ENCODE measurements around the gene SLC24A3.

SLC24A3 gene

GRCh38 chr20:19725814-19726525 lies 513.5 kb downstream of the SLC24A3 start:
- no peaks in the 10 kb centered on the region for H3K36me3 ChIP-seq (ENCODE audit: insufficient read depth, low read length)
- no peak overlapping the region for H2AFZ ChIP-seq (ENCODE audit: low read depth, low read length)
- no peaks in the 10 kb centered on the region for H3K9me3 ChIP-seq (ENCODE audit: low read length)
- H3K27me3 ChIP-seq (ENCODE audit: insufficient read depth, low read length) = no peaks in the 10 kb centered on the region
- no peak overlapping the region for H3K4me3 ChIP-seq (ENCODE audit: low read length)
- H3K4me1 ChIP-seq (ENCODE audit: insufficient read depth, low read length) = peaks cover 4% of the 10 kb centered on the region

GRCh38 chr20:19727251-19727847 lies 514.9 kb downstream of the SLC24A3 start:
- Histone ChIP-seq H3K9me3 (ENCODE audit: low read length) (no peaks in the 10 kb centered on the region), H2AFZ (ENCODE audit: low read depth, low read length) (no peak overlapping the region), H3K27me3 (ENCODE audit: insufficient read depth, low read length) (no peaks in the 10 kb centered on the region), H3K4me1 (ENCODE audit: insufficient read depth, low read length) (peaks cover 4% of the 10 kb centered on the region), H3K36me3 (ENCODE audit: insufficient read depth, low read length) (no peaks in the 10 kb centered on the region), H3K4me3 (ENCODE audit: low read length) (no peak overlapping the region)

- Histone ChIP-seq H3K9me3 (ENCODE audit: low read length) (no peaks in the 10 kb centered on the region), H3K36me3 (ENCODE audit: insufficient read depth, low read length) (no peaks in the 10 kb centered on the region), H3K4me3 (ENCODE audit: low read length) (no peak overlapping the region), H2AFZ (ENCODE audit: low read depth, low read length) (no peak overlapping the region), H3K27me3 (ENCODE audit: insufficient read depth, low read length) (no peaks in the 10 kb centered on the region), H3K4me1 (ENCODE audit: insufficient read depth, low read length) (peaks cover 8% of the 10 kb centered on the region)
Measured at GRCh38 chr20:19729672-19730071, 517.2 kb downstream of the SLC24A3 start.

- H3K36me3 ChIP-seq (ENCODE audit: insufficient read depth, low read length) = no peaks in the 10 kb centered on the region
- H3K4me1 ChIP-seq (ENCODE audit: insufficient read depth, low read length) = peaks cover 14% of the 10 kb centered on the region
- no peaks in the 10 kb centered on the region for H3K9me3 ChIP-seq (ENCODE audit: low read length)
- H3K27me3 ChIP-seq (ENCODE audit: insufficient read depth, low read length) = no peaks in the 10 kb centered on the region
- no peak overlapping the region for H3K4me3 ChIP-seq (ENCODE audit: low read length)
- no peak overlapping the region for H2AFZ ChIP-seq (ENCODE audit: low read depth, low read length)
Measured at GRCh38 chr20:19730706-19731105, 518.3 kb downstream of the SLC24A3 start.

- Histone ChIP-seq H3K4me1 (ENCODE audit: insufficient read depth, low read length) (peaks cover 31% of the 10 kb centered on the region), H3K9me3 (ENCODE audit: low read length) (no peaks in the 10 kb centered on the region), H3K4me3 (ENCODE audit: low read length) (no peak overlapping the region), H3K36me3 (ENCODE audit: insufficient read depth, low read length) (no peaks in the 10 kb centered on the region), H3K27me3 (ENCODE audit: insufficient read depth, low read length) (no peaks in the 10 kb centered on the region), H2AFZ (ENCODE audit: low read depth, low read length) (no peak overlapping the region)
Measured at GRCh38 chr20:19734811-19735210, 522.4 kb downstream of the SLC24A3 start.

GRCh38 chr20:19735446-19735845 lies 523.0 kb downstream of the SLC24A3 start:
- H3K9me3 ChIP-seq (ENCODE audit: low read length) = no peaks in the 10 kb centered on the region
- no peak overlapping the region for H3K4me3 ChIP-seq (ENCODE audit: low read length)
- H3K4me1 ChIP-seq (ENCODE audit: insufficient read depth, low read length) = peaks cover 31% of the 10 kb centered on the region
- no peaks in the 10 kb centered on the region for H3K27me3 ChIP-seq (ENCODE audit: insufficient read depth, low read length)
- H2AFZ ChIP-seq (ENCODE audit: low read depth, low read length) = no peak overlapping the region
- no peaks in the 10 kb centered on the region for H3K36me3 ChIP-seq (ENCODE audit: insufficient read depth, low read length)

GRCh38 chr20:19737025-19737424 lies 524.6 kb downstream of the SLC24A3 start:
- Histone ChIP-seq H3K4me3 (ENCODE audit: low read length) (no peak overlapping the region), H3K9me3 (ENCODE audit: low read length) (no peaks in the 10 kb centered on the region), H3K36me3 (ENCODE audit: insufficient read depth, low read length) (no peaks in the 10 kb centered on the region), H3K4me1 (ENCODE audit: insufficient read depth, low read length) (peaks cover 31% of the 10 kb centered on the region), H3K27me3 (ENCODE audit: insufficient read depth, low read length) (no peaks in the 10 kb centered on the region), H2AFZ (ENCODE audit: low read depth, low read length) (peak overlapping the region; percentile 6)

GRCh38 chr20:19738951-19739350 lies 526.5 kb downstream of the SLC24A3 start:
- no peaks in the 10 kb centered on the region for H3K9me3 ChIP-seq (ENCODE audit: low read length)
- H3K27me3 ChIP-seq (ENCODE audit: insufficient read depth, low read length) = no peaks in the 10 kb centered on the region
- no peak overlapping the region for H2AFZ ChIP-seq (ENCODE audit: low read depth, low read length)
- no peak overlapping the region for H3K4me3 ChIP-seq (ENCODE audit: low read length)
- H3K36me3 ChIP-seq (ENCODE audit: insufficient read depth, low read length) = no peaks in the 10 kb centered on the region
- peaks cover 31% of the 10 kb centered on the region for H3K4me1 ChIP-seq (ENCODE audit: insufficient read depth, low read length)

- Histone ChIP-seq H3K9me3 (ENCODE audit: low read length) (no peaks in the 10 kb centered on the region), H3K4me3 (ENCODE audit: low read length) (no peak overlapping the region), H3K36me3 (ENCODE audit: insufficient read depth, low read length) (no peaks in the 10 kb centered on the region), H2AFZ (ENCODE audit: low read depth, low read length) (no peak overlapping the region), H3K27me3 (ENCODE audit: insufficient read depth, low read length) (no peaks in the 10 kb centered on the region), H3K4me1 (ENCODE audit: insufficient read depth, low read length) (peaks cover 31% of the 10 kb centered on the region)
Measured at GRCh38 chr20:19739351-19739750, 526.9 kb downstream of the SLC24A3 start.

- Histone ChIP-seq H2AFZ (ENCODE audit: low read depth, low read length) (no peak overlapping the region), H3K27me3 (ENCODE audit: insufficient read depth, low read length) (no peaks in the 10 kb centered on the region), H3K4me1 (ENCODE audit: insufficient read depth, low read length) (peaks cover 26% of the 10 kb centered on the region), H3K9me3 (ENCODE audit: low read length) (no peaks in the 10 kb centered on the region), H3K4me3 (ENCODE audit: low read length) (no peak overlapping the region), H3K36me3 (ENCODE audit: insufficient read depth, low read length) (no peaks in the 10 kb centered on the region)
Measured at GRCh38 chr20:19740512-19740911, 528.1 kb downstream of the SLC24A3 start.

- Histone ChIP-seq H3K4me1 (ENCODE audit: insufficient read depth, low read length) (peaks cover 19% of the 10 kb centered on the region), H3K4me3 (ENCODE audit: low read length) (no peak overlapping the region), H2AFZ (ENCODE audit: low read depth, low read length) (no peak overlapping the region), H3K36me3 (ENCODE audit: insufficient read depth, low read length) (no peaks in the 10 kb centered on the region), H3K27me3 (ENCODE audit: insufficient read depth, low read length) (no peaks in the 10 kb centered on the region), H3K9me3 (ENCODE audit: low read length) (no peaks in the 10 kb centered on the region)
Measured at GRCh38 chr20:19741924-19742323, 529.5 kb downstream of the SLC24A3 start.

GRCh38 chr20:19742974-19743639 lies 530.7 kb downstream of the SLC24A3 start:
- H3K4me3 ChIP-seq (ENCODE audit: low read length) = no peak overlapping the region
- no peak overlapping the region for H2AFZ ChIP-seq (ENCODE audit: low read depth, low read length)
- no peaks in the 10 kb centered on the region for H3K27me3 ChIP-seq (ENCODE audit: insufficient read depth, low read length)
- H3K36me3 ChIP-seq (ENCODE audit: insufficient read depth, low read length) = no peaks in the 10 kb centered on the region
- H3K4me1 ChIP-seq (ENCODE audit: insufficient read depth, low read length) = peaks cover 9% of the 10 kb centered on the region
- H3K9me3 ChIP-seq (ENCODE audit: low read length) = no peaks in the 10 kb centered on the region

- Histone ChIP-seq H3K27me3 (ENCODE audit: insufficient read depth, low read length) (no peaks in the 10 kb centered on the region), H3K9me3 (ENCODE audit: low read length) (no peaks in the 10 kb centered on the region), H2AFZ (ENCODE audit: low read depth, low read length) (no peak overlapping the region), H3K4me3 (ENCODE audit: low read length) (no peak overlapping the region), H3K4me1 (ENCODE audit: insufficient read depth, low read length) (peaks cover 10% of the 10 kb centered on the region), H3K36me3 (ENCODE audit: insufficient read depth, low read length) (no peaks in the 10 kb centered on the region)
Measured at GRCh38 chr20:19743640-19743995, 531.2 kb downstream of the SLC24A3 start.
